ENCODE data around the gene GLYR1.
"Not testable (repeated sequence)": the region's sequence is repeated elsewhere in the genome, so short reads cannot be mapped to it uniquely, and the experiment has no call there.

GLYR1 gene

GRCh38 chr16:4785758-4786433 lies 61.2 kb downstream of the GLYR1 start:
- DNase-seq: no peak

GRCh38 chr16:4784444-4784987 lies 62.6 kb downstream of the GLYR1 start:
- not testable (repeated sequence) for DNase-seq

GRCh38 chr16:4783951-4784336 lies 63.1 kb downstream of the GLYR1 start:
- no peak for DNase-seq

GRCh38 chr16:4783251-4783950 lies 63.7 kb downstream of the GLYR1 start:
- DNase-seq: no peak

- no peak for DNase-seq
Measured at GRCh38 chr16:4780235-4780634, 66.9 kb downstream of the GLYR1 start.

GRCh38 chr16:4778050-4778392 lies 69.1 kb downstream of the GLYR1 start:
- no peak for DNase-seq

GRCh38 chr16:4777339-4778049 lies 69.6 kb downstream of the GLYR1 start:
- DNase-seq: no peak

- DNase-seq: no peak
Measured at GRCh38 chr16:4776141-4776705, 70.9 kb downstream of the GLYR1 start.

- no peak for DNase-seq
Measured at GRCh38 chr16:4775005-4775404, 72.1 kb downstream of the GLYR1 start.

- DNase-seq: no peak
Measured at GRCh38 chr16:4772351-4772750, 74.7 kb downstream of the GLYR1 start.

- DNase-seq: no peak
Measured at GRCh38 chr16:4771646-4772045, 75.4 kb downstream of the GLYR1 start.

GRCh38 chr16:4769306-4769638 lies 77.8 kb downstream of the GLYR1 start:
- no peak for DNase-seq

- peak; percentile 92 for DNase-seq
Measured at GRCh38 chr16:4768549-4769305, 78.4 kb downstream of the GLYR1 start.

- DNase-seq: no peak
Measured at GRCh38 chr16:4767872-4768548, 79.1 kb downstream of the GLYR1 start.

- DNase-seq: peak; percentile 98
Measured at GRCh38 chr16:4766875-4767628, 80.0 kb downstream of the GLYR1 start, which contains the start of gene ZNF500. ZNF500 (minus strand) TSS chr16:4767162; CDS start chr16:4765978, 1,184 bp downstream.

GRCh38 chr16:4765511-4766474 lies 81.3 kb downstream of the GLYR1 start:
- DNase-seq: no peak

GRCh38 chr16:4763791-4764190 lies 83.3 kb downstream of the GLYR1 start:
- no peak for DNase-seq

- no peak for DNase-seq
Measured at GRCh38 chr16:4762205-4762604, 84.9 kb downstream of the GLYR1 start.

- no peak for DNase-seq
Measured at GRCh38 chr16:4760221-4760910, 86.7 kb downstream of the GLYR1 start.

Measured in activated CD4-positive, alpha-beta T cell treated with anti-CD3 and anti-CD28 coated beads, Interleukin-2, amount 50 U/mL, for 16 hours (primary cell).